Fibroblast of skin of left biceps (primary cell): ENCODE data around the gene SEC14L3.
A peak's percentile ranks its signal among the peaks of the same experiment; 100 is the strongest.
"Not testable (repeated sequence)": the region's sequence is repeated elsewhere in the genome, so short reads cannot be mapped to it uniquely, and the experiment has no call there.

Experiments used
- DNase-seq, 2 experiments: peaks; one replicate each; pipeline ENCODE4 v3.0.0-alpha.2; 2013; ENCODE audit warnings: low read depth in 2 of 2

SEC14L3 gene

DNA sequence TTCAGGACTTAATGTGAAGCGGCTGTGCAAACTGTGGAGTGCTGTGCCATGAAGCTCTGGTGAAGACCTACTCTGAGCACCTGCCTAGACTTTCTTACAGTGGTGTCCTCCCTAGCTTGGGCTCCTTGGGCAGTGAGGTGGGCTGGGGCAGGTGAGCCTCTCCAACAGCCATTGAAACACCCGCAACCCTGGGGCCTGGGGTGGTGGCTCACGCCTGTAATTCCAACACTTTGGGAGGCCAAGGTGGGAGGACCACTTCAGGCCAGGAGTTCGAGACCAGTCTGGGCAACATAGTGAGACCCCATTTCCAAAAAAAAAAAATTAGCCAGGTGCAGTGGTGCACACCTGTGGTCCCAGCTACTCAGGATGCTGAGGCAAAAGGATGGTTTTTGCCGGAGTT, 14.3 kb upstream of the SEC14L3 start:
- no peak for DNase-seq

DNA sequence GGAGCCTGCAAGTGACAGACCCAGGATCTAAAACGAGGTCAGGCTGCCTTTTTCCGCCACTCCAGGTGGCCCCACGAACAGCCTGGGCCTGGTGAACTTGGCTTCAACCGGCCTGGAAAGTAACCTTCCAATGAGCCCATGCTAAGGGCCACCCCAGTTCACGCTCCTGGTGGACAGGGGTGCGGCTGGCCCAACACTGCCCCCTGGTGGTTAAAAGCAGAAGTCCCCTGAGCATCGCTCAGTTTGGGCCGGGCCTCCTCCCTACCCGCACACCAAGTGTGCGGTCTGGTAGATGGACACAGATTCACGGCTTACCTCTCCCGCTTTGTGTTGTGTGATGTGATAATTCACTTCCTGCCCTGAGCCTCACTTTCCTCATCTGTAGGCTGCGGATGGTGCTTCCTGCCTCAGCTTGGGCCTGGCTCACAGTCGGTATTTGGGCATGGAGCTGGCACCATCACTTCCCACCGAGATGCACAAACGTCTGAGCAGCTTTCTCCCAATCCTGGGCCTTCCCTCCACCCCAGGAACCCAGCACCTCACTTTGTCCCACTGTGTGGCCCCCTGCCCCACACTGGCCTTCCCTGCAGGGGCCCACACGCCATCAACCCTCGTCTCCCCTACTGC, 13.7 kb upstream of the SEC14L3 start:
- no peak for DNase-seq

DNA sequence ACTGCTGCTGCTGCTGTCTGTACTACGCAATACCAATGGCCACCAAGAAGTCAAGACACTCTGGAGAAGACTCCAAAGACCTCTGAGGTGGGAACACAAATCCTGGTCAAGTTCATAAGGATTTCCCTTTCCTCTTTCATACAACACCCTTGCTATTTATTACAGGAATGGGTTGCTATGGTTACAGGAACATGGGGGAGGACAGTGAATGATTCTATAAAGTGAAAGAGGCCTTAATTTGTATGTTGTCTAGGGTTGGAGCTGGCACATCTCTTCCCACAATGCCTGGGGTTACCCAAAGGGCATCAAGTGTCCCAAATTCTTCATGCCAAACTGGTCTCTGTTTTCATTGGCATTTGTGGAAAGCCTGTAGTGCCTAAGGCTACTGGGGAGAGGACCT, 11.4 kb upstream of the SEC14L3 start:
- no peak for DNase-seq

DNA sequence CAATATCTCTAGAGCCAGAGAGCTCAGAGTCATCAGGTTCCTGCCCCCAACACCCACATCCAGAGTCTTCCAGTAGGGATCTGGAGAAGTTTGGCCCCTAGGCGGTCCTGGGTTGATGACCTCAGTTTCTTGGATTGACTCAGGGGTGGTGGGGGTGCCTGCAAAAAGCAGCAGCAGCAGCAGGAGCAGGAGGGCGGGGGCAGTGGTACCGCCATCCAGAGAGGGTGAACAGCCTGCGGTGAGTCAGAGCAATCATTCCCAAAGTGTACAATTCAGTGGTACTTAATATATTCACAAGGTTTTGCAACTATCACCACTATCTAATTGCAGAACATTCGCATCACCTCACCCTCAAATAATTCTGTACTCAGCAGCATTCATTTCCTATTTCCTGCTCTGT, 9.9 kb upstream of the SEC14L3 start:
- peak in 1 of 2 experiments; percentile 5 for DNase-seq

DNA sequence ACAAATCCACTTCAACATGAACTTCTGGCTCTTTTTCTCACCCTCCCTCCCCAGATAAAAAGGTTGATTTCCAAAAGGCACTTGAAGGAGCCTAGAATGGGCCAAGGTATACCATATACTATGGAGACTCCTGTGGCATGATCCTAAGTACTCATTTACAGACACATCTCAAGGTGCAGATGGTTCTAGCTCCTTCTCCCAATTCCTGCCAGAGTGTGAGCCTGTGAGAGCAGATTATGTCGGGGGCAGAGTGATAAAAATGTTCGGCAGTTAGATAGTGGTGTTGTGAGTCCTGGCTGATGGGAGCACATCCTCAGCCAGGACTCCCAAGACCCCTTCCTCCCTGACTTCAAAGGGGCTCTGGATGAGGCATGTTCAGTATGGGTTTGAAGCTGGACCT, 8.2 kb upstream of the SEC14L3 start:
- DNase-seq: no peak

DNA sequence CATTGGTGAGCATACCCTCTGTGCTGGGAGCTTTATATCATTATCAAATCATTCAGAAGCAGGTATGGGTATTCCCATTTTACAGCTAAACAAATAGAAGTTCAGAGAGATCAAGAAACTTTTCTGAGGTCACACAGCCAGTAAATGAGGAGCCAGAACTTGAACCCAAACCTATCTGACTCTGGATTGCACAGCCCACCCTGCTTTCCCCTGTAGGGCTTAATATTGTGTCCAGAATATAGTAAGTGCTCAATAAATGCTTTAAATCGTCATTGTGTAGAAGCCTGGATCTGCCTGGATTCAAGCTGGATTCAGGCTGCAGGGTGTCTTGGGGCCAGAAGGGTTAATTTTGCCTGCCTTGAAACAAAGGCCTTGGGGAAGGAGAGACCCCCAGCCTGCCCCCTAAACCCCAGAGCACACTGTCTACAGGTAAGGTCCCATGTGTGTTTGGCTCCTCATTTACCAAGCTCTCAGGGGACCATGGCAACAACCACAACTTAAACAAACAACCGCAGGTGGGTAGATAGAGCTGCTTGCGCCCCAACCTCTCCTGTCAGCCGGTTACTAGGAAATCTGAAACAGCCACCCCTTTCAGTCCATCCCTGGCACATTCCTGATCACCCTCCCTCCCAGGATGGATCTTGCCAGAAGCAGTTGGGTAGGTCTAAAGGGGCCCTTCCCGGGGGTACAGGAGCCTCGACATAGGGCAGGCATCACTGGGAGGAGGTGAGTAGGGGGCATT, 3.0 kb upstream of the SEC14L3 start:
- DNase-seq: no peak

DNA sequence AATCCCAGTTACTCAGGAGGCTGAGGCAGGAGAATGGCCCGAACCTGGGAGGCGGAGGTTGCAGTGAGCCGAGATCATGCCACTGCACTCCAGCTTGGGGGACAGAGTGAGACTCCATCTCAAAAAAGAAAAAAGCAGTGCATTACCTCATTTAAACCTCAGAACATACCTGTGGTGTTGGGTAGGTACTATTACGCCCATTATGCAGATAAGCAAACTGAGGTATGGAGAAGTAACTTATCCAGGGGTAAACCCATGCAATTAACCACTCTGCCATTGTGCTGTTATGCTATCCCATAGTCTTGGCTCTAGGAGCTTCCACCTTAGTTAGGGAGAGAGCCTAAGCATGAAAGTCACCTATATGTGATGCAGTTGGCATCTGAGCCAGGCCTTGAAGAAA, 2.3 kb upstream of the SEC14L3 start:
- DNase-seq: no peak

DNA sequence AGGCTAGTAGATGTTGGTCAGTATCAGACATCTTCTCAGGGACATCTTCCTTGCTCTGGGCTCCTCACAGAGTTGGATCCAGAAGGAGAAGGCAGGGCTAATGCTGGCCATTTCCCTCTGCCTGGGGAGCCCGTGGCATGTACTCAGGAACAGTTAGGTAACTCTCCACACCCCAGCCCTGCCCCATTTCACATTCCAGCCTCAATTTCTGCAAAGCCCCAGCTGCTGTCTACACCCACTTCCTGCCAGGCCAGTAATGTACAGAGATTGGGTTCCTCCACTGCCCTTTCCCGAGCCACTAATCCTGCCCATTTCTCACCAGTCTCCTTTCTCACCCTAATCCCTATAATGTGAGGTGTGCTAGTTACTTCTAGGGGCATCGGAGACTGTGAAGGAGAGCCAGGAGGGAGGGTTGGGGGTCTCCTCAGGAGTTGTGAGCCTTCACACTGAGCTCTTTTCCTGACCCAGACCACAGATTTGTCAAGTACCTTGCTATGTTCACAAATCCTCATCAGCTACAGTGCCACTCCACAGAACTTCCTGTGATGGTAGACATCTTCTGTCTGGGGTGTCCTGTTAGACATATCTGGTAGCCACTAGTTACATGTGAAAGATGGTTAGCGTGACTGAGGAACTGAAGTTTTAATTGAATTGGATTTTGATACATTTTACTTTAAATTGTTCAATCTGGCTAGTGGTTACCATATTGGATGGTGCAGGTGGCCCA, 1.3 kb upstream of the SEC14L3 start:
- no peak for DNase-seq

DNA sequence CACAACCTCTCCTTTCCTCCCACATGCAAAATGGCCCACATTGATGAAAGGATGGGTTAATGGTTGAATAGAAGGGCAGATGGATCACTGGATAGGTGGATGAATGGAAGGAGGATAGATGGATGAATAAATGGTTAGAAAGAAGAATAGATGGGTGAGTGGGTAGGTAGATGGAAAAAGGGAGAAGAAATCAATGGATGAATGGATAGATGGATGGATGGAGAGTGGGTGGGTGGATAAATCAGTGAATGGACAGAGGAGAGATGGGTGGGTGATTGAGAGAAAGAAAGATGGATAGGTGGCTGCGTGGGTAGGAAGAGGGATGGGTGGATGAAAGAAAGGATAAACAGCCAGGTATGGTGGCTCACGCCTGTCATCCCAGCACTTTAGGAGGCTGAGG, 1.2 kb downstream of the SEC14L3 start:
- DNase-seq: no peak

DNA sequence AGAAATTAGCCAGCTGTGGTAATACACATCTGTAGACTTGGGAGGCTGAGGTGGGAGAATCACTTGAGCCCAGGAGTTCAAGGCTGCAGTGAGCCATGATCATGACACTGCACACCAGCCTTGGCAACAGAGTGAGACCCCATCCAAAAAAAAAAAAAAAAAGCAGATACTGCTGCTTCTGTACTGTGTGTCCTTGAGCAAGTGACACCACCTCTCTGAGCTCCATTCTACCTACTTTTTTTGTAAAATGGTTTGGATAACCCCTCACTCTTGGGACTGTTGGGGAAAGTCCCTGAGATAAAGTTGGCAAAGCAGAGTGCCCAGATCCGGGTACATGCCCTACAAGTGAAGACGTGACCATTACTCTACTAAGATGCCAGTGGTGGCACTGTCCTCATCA, 2.7 kb downstream of the SEC14L3 start:
- no peak for DNase-seq

DNA sequence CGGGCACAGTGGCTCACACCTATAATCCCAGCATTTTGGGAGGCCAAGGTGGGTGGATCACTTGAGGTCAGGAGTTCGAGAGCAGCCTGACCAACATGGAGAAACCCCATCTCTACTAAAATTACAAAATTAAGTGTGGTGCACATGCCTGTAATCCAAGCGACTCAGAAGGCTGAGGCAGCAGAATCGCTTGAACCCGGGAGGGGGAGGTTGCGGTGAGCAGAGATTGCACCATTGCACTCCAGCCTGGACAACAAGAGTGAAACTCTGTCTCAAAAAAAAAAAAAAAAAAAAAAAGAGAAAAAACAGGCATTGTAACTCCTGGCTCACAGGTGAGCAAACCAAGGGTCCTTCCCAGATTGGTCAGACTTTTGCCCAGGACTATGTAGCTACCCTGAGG, 11.3 kb downstream of the SEC14L3 start:
- DNase-seq: not testable (repeated sequence)

DNA sequence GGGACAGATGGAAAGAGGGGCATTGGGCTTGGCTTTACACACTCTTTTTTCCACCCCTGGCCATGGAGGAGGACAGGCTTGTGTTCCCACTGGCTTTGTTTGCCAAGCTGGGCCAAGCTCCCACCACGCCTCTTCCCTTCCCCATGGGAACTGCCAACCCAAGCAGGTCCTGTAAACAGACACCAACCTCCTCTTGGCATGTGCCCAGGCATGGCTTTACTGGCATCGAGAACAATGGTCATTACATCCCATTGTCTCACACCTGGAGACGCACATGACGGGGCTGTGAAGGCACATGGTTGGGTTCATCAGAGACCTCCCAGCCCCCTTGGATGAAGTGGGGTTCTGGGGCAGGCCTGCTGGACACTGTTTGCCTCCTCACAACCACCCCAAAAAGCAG, 11.7 kb downstream of the SEC14L3 start:
- DNase-seq: no peak

DNA sequence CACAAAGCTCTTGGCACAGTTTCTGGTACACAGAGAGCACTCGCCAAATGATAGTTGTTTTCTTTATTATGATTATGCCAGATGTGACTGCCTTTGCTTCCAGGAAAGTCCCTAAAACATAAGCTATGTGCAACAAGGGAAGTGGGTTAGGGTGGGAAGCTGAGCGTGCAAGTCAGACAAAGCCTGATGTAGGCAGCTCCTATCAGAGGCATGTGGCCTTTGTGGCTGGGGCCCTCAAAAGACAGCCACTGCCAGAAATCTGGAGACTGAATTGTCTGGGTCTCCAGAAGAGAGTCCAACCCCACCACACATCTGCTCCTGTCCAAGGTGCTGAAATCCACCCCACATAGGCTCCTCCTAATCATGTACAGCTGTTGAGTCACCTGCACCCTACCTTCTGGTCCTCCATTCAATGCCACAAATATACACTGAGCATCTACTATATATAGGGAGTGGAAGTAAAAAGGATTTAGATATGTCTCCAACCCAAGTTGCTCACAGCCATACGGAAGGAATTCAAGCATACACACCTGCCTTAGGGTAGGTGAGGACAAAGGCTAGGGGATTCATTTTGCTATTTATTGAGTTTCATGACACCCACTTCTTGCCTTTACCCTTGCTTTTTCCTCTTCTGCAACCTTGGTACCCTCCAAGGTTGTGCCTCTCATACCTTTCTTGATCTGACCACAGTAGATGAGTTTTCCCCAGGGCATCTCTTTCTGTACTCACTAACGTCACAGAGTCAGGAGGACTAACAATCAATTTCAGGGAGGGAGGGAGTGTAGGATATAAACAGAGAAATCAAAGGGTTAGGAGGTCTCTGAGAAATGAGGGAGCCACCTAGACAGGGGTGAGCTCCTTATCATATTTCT, 12.4 kb downstream of the SEC14L3 start:
- DNase-seq: no peak

DNA sequence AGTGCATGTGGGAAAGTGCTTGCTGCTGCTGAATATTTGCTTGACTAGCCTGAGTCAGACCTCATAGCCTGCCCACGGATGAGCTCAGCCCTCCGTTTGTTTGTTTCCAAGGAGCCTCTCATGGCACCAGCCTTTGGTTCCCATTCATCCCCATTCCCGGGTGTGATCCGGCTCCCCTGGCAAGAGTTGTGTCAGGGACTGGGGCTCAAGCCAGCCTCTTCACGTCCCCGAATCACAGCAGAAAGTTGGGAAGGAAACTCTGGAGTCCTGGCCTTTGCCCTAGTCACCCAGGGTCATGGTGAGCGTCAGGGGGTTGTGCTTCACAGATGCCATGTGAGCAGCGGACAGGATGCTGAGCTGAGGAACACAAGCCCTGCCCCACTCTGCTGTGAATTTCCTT, 13.8 kb downstream of the SEC14L3 start:
- no peak for DNase-seq

DNA sequence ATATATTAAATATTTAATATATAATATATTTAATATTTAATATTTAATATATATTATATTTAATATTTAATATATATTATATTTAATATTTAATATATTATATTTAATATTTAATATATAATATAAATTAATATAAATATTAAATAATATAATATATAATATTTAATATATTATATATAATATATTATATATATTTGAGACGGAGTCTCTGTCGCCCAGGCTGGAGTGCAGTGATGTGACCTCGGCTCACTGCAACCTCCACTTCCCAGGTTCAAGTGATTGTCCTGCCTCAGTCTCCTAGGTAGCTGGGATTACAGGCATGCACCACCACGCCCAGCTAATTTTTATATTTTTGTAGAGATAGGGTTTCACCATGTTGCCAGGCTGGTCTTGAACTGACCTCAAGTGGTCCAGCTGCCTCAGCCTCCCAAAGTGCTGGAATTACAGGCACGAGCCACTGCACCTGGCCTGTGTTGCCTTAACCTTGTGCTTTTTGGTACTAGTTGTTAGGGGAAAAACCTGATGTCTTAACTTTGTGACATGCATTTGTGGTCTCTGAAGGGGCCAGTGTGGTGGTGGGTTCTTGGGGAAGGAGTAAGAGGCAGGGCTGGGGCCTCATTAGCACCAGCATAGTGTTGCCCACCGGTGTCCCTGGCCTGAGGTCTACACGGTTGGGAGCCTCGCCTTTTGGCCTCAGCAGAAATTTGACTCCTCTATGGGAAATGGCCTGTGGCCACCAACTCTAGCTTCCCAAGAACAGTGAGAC, 16.6 kb downstream of the SEC14L3 start:
- DNase-seq: no peak

DNA sequence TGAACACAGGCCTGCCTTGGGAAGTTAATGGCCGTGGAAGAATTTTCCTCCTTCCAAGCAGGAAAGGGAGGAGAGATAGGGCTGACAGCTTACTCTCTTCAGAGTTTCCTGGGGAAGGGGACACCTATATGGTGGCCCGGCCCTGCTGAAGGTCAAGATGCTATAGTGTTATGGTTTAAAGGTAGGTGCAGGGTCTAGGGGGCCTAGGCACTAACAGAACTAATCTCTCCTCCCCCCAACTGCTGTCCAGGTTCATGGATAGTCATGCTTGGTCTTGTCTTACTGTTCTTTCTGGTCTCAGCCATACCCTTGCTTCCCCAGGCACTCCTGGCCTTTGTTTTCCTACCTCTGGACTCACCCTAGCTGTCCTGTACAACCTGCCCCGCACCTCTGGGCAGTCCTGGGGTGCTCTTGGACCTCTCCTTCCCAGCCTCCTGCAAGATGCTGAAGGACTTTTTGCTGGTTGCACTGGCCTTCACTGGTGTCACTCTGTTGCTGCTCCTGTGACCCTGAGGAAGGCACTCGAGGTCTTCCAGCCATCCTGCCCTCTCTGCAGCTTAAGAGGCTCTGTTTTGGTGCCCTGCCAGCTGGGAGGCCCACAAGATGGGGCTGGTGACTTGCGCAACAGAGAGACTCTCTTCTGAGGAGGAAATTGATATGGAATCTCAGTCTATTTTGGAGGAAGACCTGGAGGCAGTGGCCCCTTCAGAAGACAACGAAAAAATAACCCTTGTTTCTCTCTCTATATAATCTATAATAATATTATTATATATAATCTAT, 17.9 kb downstream of the SEC14L3 start:
- no peak for DNase-seq

DNA sequence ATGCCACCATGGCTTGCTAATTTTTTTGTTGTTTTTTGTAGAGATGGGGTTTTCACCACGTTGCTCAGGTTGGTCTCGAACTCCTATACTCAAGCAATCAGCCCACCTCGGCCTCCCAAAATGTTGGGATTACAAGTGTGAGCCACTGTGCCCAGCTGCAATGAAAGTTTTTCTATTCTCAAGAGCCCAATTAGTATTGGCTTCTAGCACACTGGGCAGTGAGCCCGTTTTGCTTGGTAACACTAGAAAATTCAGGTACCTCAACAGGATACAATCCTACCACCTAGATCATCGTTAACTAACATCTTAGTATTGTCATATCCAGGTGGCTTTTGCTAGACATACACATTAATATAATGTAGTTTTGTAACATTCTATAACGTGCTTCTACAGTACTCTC, 19.0 kb downstream of the SEC14L3 start:
- DNase-seq: no peak

DNA sequence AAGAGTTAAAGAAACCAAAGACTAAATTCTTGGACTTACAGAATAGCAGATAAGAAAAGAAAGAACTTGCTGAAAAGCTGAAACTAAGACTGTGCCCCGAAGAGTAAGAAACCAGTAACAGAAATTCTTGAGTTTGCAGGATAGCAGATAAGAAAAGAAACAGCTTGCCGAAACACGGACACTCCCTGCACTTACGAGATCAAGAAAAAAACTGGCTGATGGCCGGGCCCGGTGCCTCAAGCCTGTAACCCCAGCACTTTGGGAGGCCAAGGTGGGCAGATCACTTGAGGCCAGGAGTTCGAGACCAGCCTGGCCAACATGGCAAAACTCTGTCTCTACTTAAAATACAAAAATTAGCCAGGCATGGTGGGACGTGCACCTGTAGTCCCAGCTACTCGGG, 20.3 kb downstream of the SEC14L3 start:
- DNase-seq: not testable (repeated sequence)

DNA sequence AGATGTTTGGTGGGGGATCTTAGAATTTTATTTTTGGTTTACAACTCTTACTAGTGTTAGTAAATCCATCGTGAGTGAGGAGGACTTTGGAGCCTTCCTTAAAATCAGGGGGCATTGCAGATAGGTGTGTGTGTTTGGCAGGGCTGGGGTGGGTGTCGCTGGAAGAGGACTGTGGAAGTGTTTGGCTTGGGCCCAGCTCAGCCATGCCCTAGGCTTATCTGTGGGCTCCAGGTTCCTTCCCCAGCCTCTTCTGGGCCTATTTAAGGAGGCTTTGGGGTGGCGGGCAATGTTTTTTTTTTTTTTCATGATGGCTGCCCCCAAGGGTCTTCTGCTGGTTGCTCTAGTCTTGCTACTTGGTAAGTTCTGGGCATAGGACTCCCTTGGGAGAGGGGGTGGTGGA, 24.2 kb downstream of the SEC14L3 start:
- DNase-seq: no peak

DNA sequence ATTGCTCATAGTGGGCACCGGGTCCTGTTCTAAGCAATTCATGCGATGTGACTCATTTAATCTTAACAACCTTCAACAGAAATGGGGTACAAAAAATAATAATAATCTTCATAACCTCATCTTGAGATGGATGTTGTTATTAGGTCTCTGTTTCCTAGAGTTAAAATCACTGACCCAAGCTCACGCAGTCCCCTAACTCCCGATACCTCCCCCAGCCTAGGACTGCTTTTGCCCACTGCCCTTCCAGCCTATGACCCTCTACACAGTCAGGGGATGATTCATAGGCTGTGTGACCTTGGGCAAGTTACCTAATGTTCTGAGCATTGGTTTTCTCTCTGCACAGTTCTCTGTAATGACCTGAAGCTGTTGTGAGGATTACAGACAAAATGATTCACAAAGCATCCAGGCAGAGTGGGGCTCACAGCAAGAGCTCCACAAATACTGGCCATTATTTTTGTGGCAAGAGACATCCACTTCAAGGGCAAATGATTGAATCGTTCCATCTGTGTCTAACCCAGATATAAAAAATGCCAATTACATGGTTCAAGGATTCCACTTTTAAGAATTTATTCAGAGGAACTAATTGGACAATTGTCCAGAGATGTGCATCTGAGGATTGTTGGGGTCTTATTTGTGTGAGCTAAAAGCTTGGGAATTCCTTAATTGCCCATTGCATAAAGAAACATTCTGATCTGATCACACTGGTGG, 26.2 kb downstream of the SEC14L3 start:
- no peak for DNase-seq
